ENCODE measurements around the gene PDE11A. TPM values are rescaled to one million over a fixed set of nuclear protein-coding genes. Genes with fewer than 3 reads are reported as not detected.

PDE11A gene
- total and polyA plus RNA-seq, 4 experiments from 2014 or later, result not detected

DNA sequence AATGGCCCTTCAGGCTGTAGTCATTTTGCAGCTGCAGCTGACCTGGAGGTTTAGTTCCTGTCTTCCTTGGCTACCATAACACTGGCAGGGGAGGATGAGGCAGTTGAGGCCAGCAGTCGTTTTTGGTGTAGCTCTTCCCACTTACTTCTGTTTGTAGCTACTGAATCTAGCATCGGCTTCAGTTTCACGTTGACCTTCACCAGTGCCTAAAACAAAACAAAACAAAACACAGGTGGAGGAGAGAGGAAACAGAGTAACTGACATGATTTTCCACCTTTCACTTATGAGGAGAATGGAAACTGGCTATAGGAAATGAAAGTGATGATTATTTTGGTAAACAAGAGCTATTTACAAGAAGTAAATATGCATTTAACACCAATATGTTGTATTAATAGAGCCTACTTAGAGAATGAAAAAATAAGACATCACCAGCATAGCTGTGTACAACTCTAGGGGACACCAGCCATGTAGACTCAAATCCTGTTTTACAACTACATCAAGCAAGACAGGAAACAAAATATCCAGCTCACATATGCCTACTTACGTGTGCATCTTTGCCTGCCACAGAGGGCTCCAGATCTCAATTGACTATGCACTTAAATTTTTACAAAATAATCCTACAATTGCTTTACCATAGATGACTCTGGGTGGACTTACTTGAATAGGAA, 443.1 kb downstream of the PDE11A start:
- Mint-ChIP-seq H3K27me3 (peaks cover 16 to 23% of the 10 kb centered on the region in 2 donors), H3K4me3 (no peak overlapping the region), H3K27ac (no peak overlapping the region), H3K9me3 (peaks cover 0 to 1% (median 0%) of the 10 kb centered on the region in 8 donors), H3K4me1 (peaks cover 0 to 1% (median 0%) of the 10 kb centered on the region in 4 donors), H3K36me3 (no peaks in the 10 kb centered on the region)
- H3K36me3 ChIP-seq (ENCODE audit: insufficient read depth, low read length), result no peaks in the 10 kb centered on the region
- CTCF ChIA-PET (ENCODE audit: partially characterized antibody), result interaction anchor here (1.1 to 1.3 kb wide), 2 partner anchors 25 to 481 kb away, joined by 3 to 4 read pairs; no protein-coding TSS in a partner anchor
- no peaks in the 10 kb centered on the region for H3K9me3 ChIP-seq (ENCODE audit: control insufficient read depth in 1 of 2, low read length in 2 of 2)
- no peak for DNase-seq
- POLR2A ChIA-PET (ENCODE audit: partially characterized antibody), result no interaction called here
- peaks cover 4% of the 10 kb centered on the region for H3K27me3 ChIP-seq (ENCODE audit: insufficient read depth, low read length)
- H3K27ac ChIP-seq (ENCODE audit: low read depth, low read length), result no peak overlapping the region
- no peak overlapping the region for H3K4me3 ChIP-seq (ENCODE audit: low read length in 2 of 2)
- intact Hi-C loops (cut with micrococcal nuclease), result no loop called here
- no peaks in the 10 kb centered on the region for H3K4me1 ChIP-seq (ENCODE audit: insufficient read depth, low read length)

GRCh38 chr2:177628831-177629230, 443.7 kb downstream of the PDE11A start:
- no peak overlapping the region for H3K4me3 Mint-ChIP-seq
- no peaks in the 10 kb centered on the region for H3K4me1 ChIP-seq (ENCODE audit: insufficient read depth, low read length)
- peaks cover 0 to 1% (median 0%) of the 10 kb centered on the region in 4 donors for H3K4me1 Mint-ChIP-seq
- intact Hi-C loops (cut with micrococcal nuclease), result no loop called here
- H3K27me3 ChIP-seq (ENCODE audit: insufficient read depth, low read length), result peaks cover 4% of the 10 kb centered on the region
- no peaks in the 10 kb centered on the region for H3K36me3 ChIP-seq (ENCODE audit: insufficient read depth, low read length)
- POLR2A ChIA-PET (ENCODE audit: partially characterized antibody), result no interaction called here
- H3K27ac Mint-ChIP-seq, result no peak overlapping the region
- DNase-seq, result no peak
- no peak overlapping the region for H3K27ac ChIP-seq (ENCODE audit: low read depth, low read length)
- peaks cover 0 to 1% (median 0%) of the 10 kb centered on the region in 8 donors for H3K9me3 Mint-ChIP-seq
- H3K36me3 Mint-ChIP-seq, result no peaks in the 10 kb centered on the region
- H3K4me3 ChIP-seq (ENCODE audit: low read length in 2 of 2), result no peak overlapping the region
- CTCF ChIA-PET (ENCODE audit: partially characterized antibody), result interaction anchor here (1.1 kb wide), 1 partner anchor 480 kb away, joined by 4 read pairs; no protein-coding TSS in a partner anchor
- peaks cover 16 to 25% of the 10 kb centered on the region in 2 donors for H3K27me3 Mint-ChIP-seq
- no peaks in the 10 kb centered on the region for H3K9me3 ChIP-seq (ENCODE audit: control insufficient read depth in 1 of 2, low read length in 2 of 2)

DNA sequence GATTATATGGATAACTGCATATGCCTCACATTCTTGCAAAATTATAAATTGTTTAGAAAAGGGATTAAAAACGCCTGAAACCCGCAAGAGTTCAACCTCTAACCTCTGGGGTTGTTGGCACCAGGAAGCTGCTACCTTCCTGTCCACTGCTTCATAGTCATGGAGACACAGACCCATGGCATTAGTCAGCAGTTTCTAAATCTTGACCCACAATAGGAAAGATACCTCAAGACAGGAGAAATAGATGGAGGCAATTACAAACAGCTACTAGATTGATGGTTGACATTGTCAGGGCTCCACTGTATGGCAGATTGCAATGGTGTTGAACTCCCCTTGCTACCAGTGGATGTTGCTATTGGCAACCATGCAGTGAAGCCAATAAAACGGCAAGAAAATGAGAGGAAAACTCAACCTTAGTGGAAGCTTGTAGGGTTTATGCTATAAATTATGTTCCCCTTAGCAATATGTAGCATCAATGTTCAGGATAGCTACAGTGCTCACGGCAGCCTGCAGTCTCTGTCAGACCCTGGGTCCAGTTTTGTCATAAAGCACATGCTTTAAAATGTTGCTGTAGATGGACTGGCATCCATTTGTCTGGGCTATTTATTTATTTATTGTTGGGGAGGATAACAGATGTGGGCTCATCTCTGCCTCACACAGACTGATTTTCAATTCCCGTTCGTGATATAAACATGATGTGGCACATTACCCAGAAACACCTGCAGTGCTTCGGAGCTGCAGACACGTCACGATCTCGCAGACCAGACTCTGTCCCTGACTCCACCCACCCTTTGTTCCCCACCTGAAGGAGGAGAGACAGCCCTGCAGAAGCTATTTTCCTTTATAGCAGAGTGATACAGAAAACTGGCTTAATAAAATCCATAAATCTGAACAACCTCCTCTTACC, 446.6 kb downstream of the PDE11A start:
- no peak overlapping the region for H3K27ac Mint-ChIP-seq
- intact Hi-C loops (cut with micrococcal nuclease), result no loop called here

DNA sequence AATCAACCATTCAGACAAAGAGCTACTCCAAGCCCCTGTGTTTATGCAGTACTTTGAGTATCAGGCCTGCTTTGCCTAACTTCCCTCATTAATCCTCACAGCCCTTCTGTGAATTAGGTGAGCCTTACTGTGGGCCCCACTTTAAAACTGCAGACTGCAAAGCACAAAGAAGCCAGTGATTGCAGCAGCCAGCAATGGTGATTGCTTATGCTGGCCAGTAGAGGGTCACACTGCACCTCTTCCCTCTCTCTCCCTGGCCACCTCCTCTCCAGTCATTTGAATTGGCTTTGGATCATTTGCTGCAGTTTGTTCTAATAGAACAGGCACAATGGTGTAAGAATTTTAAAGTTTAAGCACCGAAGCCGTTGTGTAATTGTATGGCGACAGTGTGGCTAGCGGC, 450.1 kb downstream of the PDE11A start:
- DNase-seq, result no peak
- Mint-ChIP-seq H3K36me3 (peaks cover 0 to 7% of the 10 kb centered on the region in 2 donors), H3K9me3 (peaks cover 0 to 7% (median 0%) of the 10 kb centered on the region in 8 donors), H3K4me3 (no peak overlapping the region), H3K4me1 (peaks cover 4 to 19% (median 8%) of the 10 kb centered on the region in 4 donors), H3K27ac (no peak overlapping the region), H3K27me3 (peaks cover 7 to 18% of the 10 kb centered on the region in 2 donors)
- Histone ChIP-seq H3K4me1 (ENCODE audit: insufficient read depth, low read length) (peaks cover 5% of the 10 kb centered on the region), H3K27me3 (ENCODE audit: insufficient read depth, low read length) (no peaks in the 10 kb centered on the region), H3K27ac (ENCODE audit: low read depth, low read length) (no peak overlapping the region), H3K36me3 (ENCODE audit: insufficient read depth, low read length) (no peaks in the 10 kb centered on the region), H3K9me3 (ENCODE audit: control insufficient read depth in 1 of 2, low read length in 2 of 2) (no peaks in the 10 kb centered on the region), H3K4me3 (ENCODE audit: low read length in 2 of 2) (no peak overlapping the region)
- ChIA-PET CTCF (ENCODE audit: partially characterized antibody) (no interaction called here), POLR2A (ENCODE audit: partially characterized antibody) (interaction anchor here (0.6 kb wide), 1 partner anchor 53 kb away, joined by 3 read pairs; no protein-coding TSS in a partner anchor)
- intact Hi-C loops (cut with micrococcal nuclease), result no loop called here

More for the DNA sequence above, 446.6 kb downstream of the PDE11A start:
- H3K9me3 ChIP-seq (ENCODE audit: control insufficient read depth in 1 of 2, low read length in 2 of 2), result no peaks in the 10 kb centered on the region
- ChIA-PET POLR2A (ENCODE audit: partially characterized antibody) (interaction anchor here (0.7 kb wide), 1 partner anchor 26 kb away, joined by 4 read pairs; no protein-coding TSS in a partner anchor), CTCF (ENCODE audit: partially characterized antibody) (no interaction called here)
- no peak for DNase-seq
- H3K27me3 ChIP-seq (ENCODE audit: insufficient read depth, low read length), result peaks cover 4% of the 10 kb centered on the region
- Mint-ChIP-seq H3K27me3 (peaks cover 16 to 25% of the 10 kb centered on the region in 2 donors), H3K36me3 (no peaks in the 10 kb centered on the region), H3K9me3 (peaks cover 0 to 1% (median 0%) of the 10 kb centered on the region in 8 donors), H3K4me1 (peaks cover 0 to 1% (median 0%) of the 10 kb centered on the region in 4 donors), H3K4me3 (no peak overlapping the region)
- H3K4me1 ChIP-seq (ENCODE audit: insufficient read depth, low read length), result no peaks in the 10 kb centered on the region
- no peak overlapping the region for H3K4me3 ChIP-seq (ENCODE audit: low read length in 2 of 2)
- no peaks in the 10 kb centered on the region for H3K36me3 ChIP-seq (ENCODE audit: insufficient read depth, low read length)
- H3K27ac ChIP-seq (ENCODE audit: low read depth, low read length), result no peak overlapping the region

- H3K27ac Mint-ChIP-seq, result peak overlapping the region in 2 of 7 donors; percentile 47 to 50
- H3K4me1 ChIP-seq (ENCODE audit: insufficient read depth, low read length), result peaks cover 5% of the 10 kb centered on the region
- CTCF ChIA-PET (ENCODE audit: partially characterized antibody), result no interaction called here
Measured at GRCh38 chr2:177619986-177620385, 452.6 kb downstream of the PDE11A start.

DNA sequence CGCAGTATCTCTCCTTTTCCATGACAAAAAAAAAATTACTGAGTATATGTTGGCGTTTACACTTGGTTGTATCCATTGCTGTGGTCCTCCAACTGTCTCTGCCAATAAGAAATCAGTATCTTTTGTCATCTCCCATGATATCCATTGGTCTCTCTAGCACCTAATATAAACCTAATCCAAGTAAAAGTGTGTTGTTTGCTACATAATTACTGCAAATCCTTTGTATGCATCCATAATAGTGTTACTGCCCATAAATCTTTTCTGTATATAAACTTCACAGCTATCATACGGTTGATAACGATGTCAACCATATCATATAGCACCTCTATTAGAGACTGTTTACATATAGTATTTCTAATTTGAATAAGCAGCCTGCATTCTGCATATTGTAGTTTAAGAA, 453.1 kb downstream of the PDE11A start:
- intact Hi-C loops (cut with micrococcal nuclease), result loop anchor here (2.0 to 10.0 kb wide), 4 partner anchors 287 to 1617 kb away; partner anchors contain the start of genes HNRNPA3 and LNPK
- ChIA-PET CTCF (ENCODE audit: partially characterized antibody) (no interaction called here), POLR2A (ENCODE audit: partially characterized antibody) (no interaction called here)

More at GRCh38 chr2:177619986-177620385, 452.6 kb downstream of the PDE11A start:
- peak overlapping the region in 2 of 8 donors; percentile 21 to 25 for H3K4me3 Mint-ChIP-seq
- H3K27me3 Mint-ChIP-seq, result peaks cover 4 to 10% of the 10 kb centered on the region in 2 donors
- peaks cover 0 to 7% of the 10 kb centered on the region in 2 donors for H3K36me3 Mint-ChIP-seq
- peaks cover 3 to 19% (median 8%) of the 10 kb centered on the region in 4 donors for H3K4me1 Mint-ChIP-seq
- peaks cover 0 to 6% (median 0%) of the 10 kb centered on the region in 8 donors for H3K9me3 Mint-ChIP-seq
- Histone ChIP-seq H3K4me3 (ENCODE audit: low read length in 2 of 2) (no peak overlapping the region), H3K27ac (ENCODE audit: low read depth, low read length) (no peak overlapping the region), H3K27me3 (ENCODE audit: insufficient read depth, low read length) (no peaks in the 10 kb centered on the region), H3K36me3 (ENCODE audit: insufficient read depth, low read length) (no peaks in the 10 kb centered on the region), H3K9me3 (ENCODE audit: control insufficient read depth in 1 of 2, low read length in 2 of 2) (no peaks in the 10 kb centered on the region)
- intact Hi-C loops (cut with micrococcal nuclease), result loop anchor here (2.0 to 10.0 kb wide), 4 partner anchors 288 to 1618 kb away; partner anchors contain the start of genes HNRNPA3 and LNPK
- no peak for DNase-seq
- POLR2A ChIA-PET (ENCODE audit: partially characterized antibody), result no interaction called here

More for the DNA sequence above, 453.1 kb downstream of the PDE11A start:
- peak overlapping the region; percentile 66 to 98 (median 97) for H3K4me3 Mint-ChIP-seq
- Histone ChIP-seq H3K9me3 (ENCODE audit: control insufficient read depth in 1 of 2, low read length in 2 of 2) (no peaks in the 10 kb centered on the region), H3K4me1 (ENCODE audit: insufficient read depth, low read length) (peaks cover 5% of the 10 kb centered on the region), H3K27ac (ENCODE audit: low read depth, low read length) (no peak overlapping the region), H3K27me3 (ENCODE audit: insufficient read depth, low read length) (no peaks in the 10 kb centered on the region), H3K36me3 (ENCODE audit: insufficient read depth, low read length) (no peaks in the 10 kb centered on the region), H3K4me3 (ENCODE audit: low read length in 2 of 2) (peak overlapping the region in 1 of 2 donors; percentile 87)
- peaks cover 0 to 6% (median 0%) of the 10 kb centered on the region in 8 donors for H3K9me3 Mint-ChIP-seq
- H3K4me1 Mint-ChIP-seq, result peaks cover 3 to 19% (median 8%) of the 10 kb centered on the region in 4 donors
- peaks cover 0 to 7% of the 10 kb centered on the region in 2 donors for H3K36me3 Mint-ChIP-seq
- peaks cover 4 to 10% of the 10 kb centered on the region in 2 donors for H3K27me3 Mint-ChIP-seq
- peak overlapping the region in 5 of 7 donors; percentile 99 to 100 (median 100) for H3K27ac Mint-ChIP-seq
- no peak for DNase-seq
